ENCODE data around the gene IRF7.

- TF ChIP-seq CTCF (IDR thresholded peaks at IDR 0.05) (no peak), POLR2A (IDR thresholded peaks at IDR 0.05) (no peak)
These were observed 6.1 kb upstream of the IRF7 start for GRCh38 chr11:621838-622237.
